GM19099 (cell line): ENCODE data around the gene BZW2.

Experiments used
- POLR2A ChIP-seq: IDR thresholded peaks from 3 replicates; pipeline ENCODE4 v1.6.1; 2011; ENCODE audit warnings: low read depth; ENCODE audit not compliant: insufficient read length; ENCODE audit errors: extremely low read depth

Gene BZW2

GRCh38 chr7:16688249-16688648, 42.3 kb downstream of the BZW2 start:
- TF ChIP-seq POLR2A: no peak

DNA sequence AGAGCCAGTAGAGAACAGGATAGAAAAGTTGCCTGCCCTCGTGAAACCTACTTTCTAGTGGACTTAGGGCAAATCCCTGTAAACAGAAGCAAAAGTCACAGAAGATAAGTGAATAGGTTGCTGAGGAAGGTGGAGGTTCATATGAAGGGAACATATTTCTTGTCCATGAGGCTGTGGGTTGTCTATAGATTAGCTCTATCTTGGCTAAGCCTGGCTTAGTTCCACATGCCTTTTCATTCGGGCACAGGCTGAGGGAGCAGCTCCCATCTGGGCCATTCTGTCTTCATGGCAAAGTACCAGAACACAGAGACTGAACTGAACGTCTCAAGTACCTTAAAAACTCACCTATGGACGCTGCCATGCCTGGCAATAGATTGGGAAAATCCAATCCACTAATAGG, 45.3 kb downstream of the BZW2 start:
- no peak for TF ChIP-seq POLR2A

- TF ChIP-seq POLR2A: no peak
Measured at GRCh38 chr7:16693601-16694318, 47.8 kb downstream of the BZW2 start.

DNA sequence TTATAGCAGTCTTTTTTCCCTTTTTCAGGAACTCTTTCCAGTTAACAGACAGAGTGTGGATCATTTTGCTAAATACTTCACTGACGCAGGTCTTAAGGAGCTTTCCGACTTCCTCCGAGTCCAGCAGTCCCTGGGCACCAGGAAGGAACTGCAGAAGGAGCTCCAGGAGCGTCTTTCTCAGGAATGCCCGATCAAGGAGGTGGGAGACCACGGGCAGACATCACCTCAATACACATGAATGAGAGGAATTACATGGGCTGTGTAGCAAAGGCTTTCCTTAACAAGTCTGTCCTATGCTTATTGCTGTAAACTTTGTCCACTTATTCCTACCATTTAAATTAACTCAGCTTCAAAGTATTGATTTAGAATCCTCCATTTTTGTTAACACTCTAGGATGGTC, 48.8 kb downstream of the BZW2 start:
- TF ChIP-seq POLR2A: no peak

GRCh38 chr7:16695621-16696237, 49.7 kb downstream of the BZW2 start:
- no peak for TF ChIP-seq POLR2A

- no peak for TF ChIP-seq POLR2A
Measured at GRCh38 chr7:16697507-16698199, 51.7 kb downstream of the BZW2 start.

- no peak for TF ChIP-seq POLR2A
Measured at GRCh38 chr7:16698200-16698905, 52.4 kb downstream of the BZW2 start.

DNA sequence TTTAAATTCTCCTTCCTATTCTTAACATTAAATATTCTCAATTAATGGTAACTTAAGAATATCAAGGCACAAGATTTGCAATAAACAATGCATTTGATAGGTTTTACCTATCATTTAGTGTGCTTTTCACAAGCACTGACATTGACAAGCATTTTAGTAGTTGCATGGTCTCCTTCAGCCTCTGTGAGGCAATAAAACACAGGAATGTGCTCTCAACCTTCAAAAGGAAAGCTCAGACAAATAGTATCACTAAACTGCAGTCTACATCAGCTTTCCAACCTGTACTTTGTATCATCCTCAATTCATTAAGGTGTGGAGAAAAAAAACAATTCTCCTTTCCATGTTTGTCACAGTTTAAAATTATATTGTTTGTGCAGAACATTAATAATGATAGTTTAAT, 56.5 kb downstream of the BZW2 start:
- TF ChIP-seq POLR2A: no peak

GRCh38 chr7:16708511-16708910, 62.5 kb downstream of the BZW2 start:
- no peak for TF ChIP-seq POLR2A

DNA sequence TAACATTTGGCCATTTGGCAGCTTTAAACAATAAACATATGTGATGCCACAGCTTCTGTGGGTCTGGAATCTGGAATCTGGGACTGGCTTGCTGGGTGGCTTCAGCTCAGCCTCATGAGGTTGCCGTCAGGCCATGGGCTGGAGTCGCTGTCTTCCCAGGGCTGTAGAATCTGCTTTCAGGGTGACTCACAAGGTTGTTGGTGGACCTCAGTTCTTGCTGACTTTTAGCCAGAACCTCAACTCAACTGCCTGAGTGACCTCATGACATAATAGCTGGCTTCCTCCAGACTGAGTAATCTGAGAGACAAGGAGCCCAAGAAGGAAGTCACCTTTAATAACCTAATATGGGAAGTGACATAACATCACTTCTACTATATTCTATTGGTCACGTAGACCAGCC, 63.0 kb downstream of the BZW2 start:
- TF ChIP-seq POLR2A: no peak

DNA sequence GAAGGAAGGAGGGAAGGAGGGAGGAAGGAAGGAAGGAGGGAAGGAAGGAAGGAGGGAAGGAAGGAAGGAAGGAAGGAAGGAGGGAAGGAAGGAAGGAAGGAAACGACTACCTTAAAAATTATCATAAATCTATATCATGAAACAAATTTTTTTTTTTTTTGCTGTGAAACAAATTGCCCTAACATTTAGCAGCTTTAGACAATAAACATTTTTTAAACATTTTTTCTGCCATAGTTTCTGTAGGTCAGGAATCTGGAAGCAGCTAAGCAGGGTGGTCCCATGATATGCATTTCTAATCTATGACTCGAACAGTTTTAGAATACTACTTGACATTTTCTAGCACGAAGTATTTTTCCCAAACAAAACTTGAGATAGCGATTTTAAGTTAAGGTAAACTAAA, 64.7 kb downstream of the BZW2 start:
- no peak for TF ChIP-seq POLR2A

DNA sequence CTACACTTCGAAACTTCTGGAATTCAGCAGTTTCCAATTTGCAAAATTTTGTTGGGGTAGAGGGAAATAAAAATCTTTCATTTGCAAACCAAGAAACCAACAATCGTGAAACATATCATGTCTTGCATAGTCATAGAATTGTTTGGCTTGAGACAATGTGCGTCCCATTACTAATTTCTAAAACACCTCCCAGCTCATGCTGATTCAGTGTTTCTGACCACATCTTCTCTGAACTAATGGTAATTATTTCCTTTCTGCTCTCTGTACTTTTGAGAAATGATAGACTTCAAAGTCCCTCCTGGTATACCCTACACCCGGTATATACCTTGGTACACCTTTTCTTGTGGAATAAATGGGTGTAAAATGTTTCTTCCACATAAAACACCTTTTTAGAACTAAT, 65.7 kb downstream of the BZW2 start:
- no peak for TF ChIP-seq POLR2A

DNA sequence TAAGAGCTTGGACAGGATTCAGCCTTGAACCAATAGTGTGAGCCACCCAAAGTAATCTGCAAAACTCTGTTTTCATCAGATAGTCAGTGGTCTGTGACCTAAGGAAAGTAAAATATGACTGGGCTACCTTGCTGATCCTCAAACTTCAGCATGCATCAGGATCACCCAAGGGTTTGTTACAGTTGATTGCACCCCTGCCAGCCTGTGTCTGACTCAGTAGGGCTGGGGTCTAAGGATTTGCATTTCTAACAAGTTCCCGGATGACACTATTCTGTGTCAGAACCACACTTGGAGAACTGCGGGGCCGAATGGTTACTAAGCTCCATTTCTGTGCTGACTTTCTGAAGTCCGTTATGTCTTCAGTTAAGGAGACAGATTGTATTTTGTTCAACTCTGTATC, 66.9 kb downstream of the BZW2 start:
- TF ChIP-seq POLR2A: no peak

GRCh38 chr7:16715928-16716327, 69.9 kb downstream of the BZW2 start:
- no peak for TF ChIP-seq POLR2A

GRCh38 chr7:16718111-16718656, 72.2 kb downstream of the BZW2 start:
- TF ChIP-seq POLR2A: no peak

GRCh38 chr7:16719699-16720098, 73.7 kb downstream of the BZW2 start:
- no peak for TF ChIP-seq POLR2A

- no peak for TF ChIP-seq POLR2A
Measured at GRCh38 chr7:16721541-16721940, 75.6 kb downstream of the BZW2 start.
